Gastrocnemius medialis (tissue), 4 donors: ENCODE results near the gene GAD2.

Experiments
- CTCF ChIP-seq, 5 experiments: fragments of 450-650 bp in 3 of 5; fragments of 200-600 bp in 2 of 5; sonication (generic) in 2 of 5; IDR thresholded peaks in 4 of 5; conservative IDR thresholded peaks in 1 of 5; 1 replicate in 4 of 5; 2 replicates in 1 of 5; pipeline ENCODE4 v1.5.1; 2016 to 2019; ENCODE audit warnings: antibody characterized with exemption in 5 of 5, mild to moderate bottlenecking in 3 of 5, moderate library complexity in 3 of 5
- POLR2A ChIP-seq, 2 donors: fragments of 450-650 bp; IDR thresholded peaks; one replicate each; pipeline ENCODE4 v1.6.1; 2017; ENCODE audit warnings: antibody characterized with exemption in 2 of 2, mild to moderate bottlenecking in 2 of 2, moderate library complexity in 2 of 2

DNA sequence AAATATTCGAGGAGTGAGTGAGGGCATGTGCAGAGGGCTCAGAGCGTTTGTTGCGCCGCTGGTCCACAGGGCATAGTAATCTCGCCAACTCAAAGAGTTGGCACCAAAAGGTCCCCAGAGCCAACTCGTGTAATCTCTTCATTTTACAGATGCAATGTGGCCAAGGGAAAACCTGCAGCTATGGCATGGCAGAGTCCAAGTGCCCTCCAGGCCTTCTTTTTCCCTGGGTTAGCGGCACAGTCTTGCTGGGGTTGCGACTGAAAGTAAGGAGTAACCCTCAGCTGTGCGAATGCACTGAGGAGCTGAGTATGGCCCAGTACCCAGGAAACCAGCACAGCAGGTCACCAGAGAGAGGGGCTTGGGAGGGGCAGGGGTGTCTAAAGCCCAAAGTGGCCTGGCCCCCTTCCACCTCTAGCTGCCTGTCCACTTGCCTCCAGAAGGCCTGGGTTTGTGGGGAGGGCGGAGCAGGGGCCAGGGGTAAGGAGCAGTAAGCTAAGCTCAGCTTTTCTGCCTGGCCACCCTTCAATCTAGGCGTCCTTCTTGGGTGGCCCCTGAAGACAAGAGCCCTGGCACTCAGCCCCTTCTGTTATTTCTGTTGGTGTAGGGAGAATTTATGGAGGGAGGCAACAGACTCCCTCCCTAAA is 3.3 kb upstream of the GAD2 start:
- no peak for TF ChIP-seq CTCF (IDR thresholded peaks at IDR 0.05 in 4 of 5, conservative IDR thresholded peaks at IDR 0.05 in 1 of 5)
- TF ChIP-seq POLR2A (IDR thresholded peaks at IDR 0.05): no peak
